PC-9 (cell line): ENCODE results near the gene CPVL.

ENCODE experiments used
- EZH2 ChIP-seq: fragments of 200-600 bp; sonication (generic); IDR thresholded peaks from 2 replicates; pipeline ENCODE4 v1.8.0; 2017; ENCODE audit warnings: antibody characterized with exemption, low read depth
- TF ChIP-seq, protein P1 (sequence below): fragments of 200-600 bp; sonication (generic); conservative IDR thresholded peaks from 2 replicates; pipeline ENCODE4 v1.6.1; 2017; ENCODE audit warnings: mixed run types, antibody characterized with exemption, mild to moderate bottlenecking, moderate library complexity

DNA sequence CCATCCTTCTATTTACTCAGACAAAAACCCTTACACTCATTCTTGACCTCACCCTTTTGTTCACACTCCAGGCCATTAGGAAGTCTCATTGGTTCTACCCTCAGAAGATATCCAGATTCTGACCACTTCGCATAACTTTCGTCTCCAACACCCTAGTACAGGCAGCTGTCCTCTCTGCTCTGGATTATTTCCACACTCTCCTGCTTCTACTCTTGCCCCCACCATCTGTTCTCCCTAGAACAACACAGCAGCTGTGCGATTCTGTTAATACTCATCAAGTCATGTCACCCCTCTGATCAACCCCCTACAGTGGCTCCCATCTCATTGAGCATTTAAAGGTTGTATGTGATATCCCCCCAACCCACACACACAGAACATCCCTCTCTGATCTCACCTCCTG, 172.7 kb downstream of the CPVL start:
- TF ChIP-seq, protein P1, sequence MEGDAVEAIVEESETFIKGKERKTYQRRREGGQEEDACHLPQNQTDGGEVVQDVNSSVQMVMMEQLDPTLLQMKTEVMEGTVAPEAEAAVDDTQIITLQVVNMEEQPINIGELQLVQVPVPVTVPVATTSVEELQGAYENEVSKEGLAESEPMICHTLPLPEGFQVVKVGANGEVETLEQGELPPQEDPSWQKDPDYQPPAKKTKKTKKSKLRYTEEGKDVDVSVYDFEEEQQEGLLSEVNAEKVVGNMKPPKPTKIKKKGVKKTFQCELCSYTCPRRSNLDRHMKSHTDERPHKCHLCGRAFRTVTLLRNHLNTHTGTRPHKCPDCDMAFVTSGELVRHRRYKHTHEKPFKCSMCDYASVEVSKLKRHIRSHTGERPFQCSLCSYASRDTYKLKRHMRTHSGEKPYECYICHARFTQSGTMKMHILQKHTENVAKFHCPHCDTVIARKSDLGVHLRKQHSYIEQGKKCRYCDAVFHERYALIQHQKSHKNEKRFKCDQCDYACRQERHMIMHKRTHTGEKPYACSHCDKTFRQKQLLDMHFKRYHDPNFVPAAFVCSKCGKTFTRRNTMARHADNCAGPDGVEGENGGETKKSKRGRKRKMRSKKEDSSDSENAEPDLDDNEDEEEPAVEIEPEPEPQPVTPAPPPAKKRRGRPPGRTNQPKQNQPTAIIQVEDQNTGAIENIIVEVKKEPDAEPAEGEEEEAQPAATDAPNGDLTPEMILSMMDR = no peak
- no peak for TF ChIP-seq EZH2
